Testis (tissue), 2 donors: Measurements from ENCODE around the gene WSB2.

ENCODE experiments used
- POLR2A ChIP-seq: fragments of 450-650 bp; IDR thresholded peaks from one replicate; pipeline ENCODE4 v1.6.1; 2017; ENCODE audit warnings: antibody characterized with exemption, mild to moderate bottlenecking, moderate library complexity
- TF ChIP-seq, protein P1 (sequence below), 3 experiments: fragments of 450-650 bp in 2 of 3; fragments of 200-600 bp in 1 of 3; sonication (generic) in 1 of 3; IDR thresholded peaks; one replicate each; pipeline ENCODE4 v1.5.1; 2016 to 2019; ENCODE audit warnings: antibody characterized with exemption in 3 of 3, mild to moderate bottlenecking in 2 of 3, moderate library complexity in 1 of 3

DNA sequence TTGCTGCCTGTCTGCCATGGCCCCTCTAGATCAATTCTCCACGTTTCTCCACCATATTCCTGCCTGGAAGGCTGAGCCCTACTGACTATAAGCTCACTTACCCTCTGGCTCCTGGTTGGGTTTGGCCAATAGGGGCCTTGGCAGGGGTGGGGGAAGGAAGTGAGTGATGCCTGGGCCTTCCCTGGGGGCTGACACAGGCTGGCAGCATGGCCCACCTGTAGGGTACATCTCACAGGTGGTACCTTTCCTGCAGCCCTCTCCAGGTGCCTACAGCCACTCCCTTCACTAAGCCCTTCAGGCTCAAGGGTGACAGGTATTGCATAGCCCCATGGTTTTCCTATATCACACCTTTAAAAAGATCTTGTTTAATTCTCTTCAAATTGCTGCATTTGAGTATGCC lies 40.9 kb downstream of the WSB2 start:
- TF ChIP-seq, protein P1, sequence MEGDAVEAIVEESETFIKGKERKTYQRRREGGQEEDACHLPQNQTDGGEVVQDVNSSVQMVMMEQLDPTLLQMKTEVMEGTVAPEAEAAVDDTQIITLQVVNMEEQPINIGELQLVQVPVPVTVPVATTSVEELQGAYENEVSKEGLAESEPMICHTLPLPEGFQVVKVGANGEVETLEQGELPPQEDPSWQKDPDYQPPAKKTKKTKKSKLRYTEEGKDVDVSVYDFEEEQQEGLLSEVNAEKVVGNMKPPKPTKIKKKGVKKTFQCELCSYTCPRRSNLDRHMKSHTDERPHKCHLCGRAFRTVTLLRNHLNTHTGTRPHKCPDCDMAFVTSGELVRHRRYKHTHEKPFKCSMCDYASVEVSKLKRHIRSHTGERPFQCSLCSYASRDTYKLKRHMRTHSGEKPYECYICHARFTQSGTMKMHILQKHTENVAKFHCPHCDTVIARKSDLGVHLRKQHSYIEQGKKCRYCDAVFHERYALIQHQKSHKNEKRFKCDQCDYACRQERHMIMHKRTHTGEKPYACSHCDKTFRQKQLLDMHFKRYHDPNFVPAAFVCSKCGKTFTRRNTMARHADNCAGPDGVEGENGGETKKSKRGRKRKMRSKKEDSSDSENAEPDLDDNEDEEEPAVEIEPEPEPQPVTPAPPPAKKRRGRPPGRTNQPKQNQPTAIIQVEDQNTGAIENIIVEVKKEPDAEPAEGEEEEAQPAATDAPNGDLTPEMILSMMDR (IDR thresholded peaks at IDR 0.05), result no peak
- no peak for TF ChIP-seq POLR2A
